HT-29 (cell line): ENCODE measurements around the gene PSME3. TPM values are rescaled to one million over a fixed set of nuclear protein-coding genes. Genes with fewer than 3 reads are reported as not detected.

Experiments used
- DNase-seq: peaks from one replicate; pipeline ENCODE4 v3.0.0-alpha.2; 2015; ENCODE audit warnings: low spot score
- total RNA-seq: library from RNA; depleted of rRNA; stranded (reverse); fragments of >200 nt; shearing (Covaris generic); gene quantifications from 2 replicates; pipeline ENCODE4 v1.2.3, GENCODE V29; 2014

The PSME3 gene
- total RNA-seq, 1 experiment from 2014 or later, result 96.8 TPM

DNA sequence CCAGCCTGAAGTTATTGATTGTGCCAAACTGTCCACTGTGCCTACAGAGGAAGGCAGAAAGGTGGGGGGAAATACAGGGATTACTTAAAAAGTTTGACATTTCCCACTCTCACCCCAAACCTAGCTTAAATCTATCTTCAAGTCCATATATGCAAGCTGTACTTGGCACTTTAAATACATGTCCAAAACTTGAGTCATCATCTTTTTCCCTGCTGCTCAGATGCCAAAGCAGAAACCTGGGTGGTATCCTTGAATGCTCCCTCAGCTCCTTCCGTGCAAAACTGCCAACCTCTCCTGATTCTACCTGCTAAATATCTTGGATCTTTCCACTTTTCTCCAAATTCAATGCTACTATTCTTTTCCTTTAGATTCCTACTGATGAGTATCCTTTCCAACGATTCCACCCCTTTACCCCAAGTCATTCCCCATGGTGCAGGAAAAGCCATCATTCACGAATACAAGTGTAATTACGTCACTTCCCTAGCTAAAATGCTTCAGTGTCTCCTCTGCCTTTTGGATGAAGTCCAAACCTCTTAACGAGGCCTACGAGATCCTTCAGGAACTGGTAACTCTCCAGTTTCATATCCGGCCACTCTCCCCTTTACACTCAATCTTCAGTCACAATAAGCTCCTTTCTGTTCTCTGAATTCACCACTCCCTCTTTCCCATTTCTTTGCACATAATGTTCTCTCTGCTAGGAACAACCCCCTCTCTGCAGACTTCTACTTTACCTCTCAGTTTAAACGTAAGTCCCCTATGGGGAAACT lies 18.4 kb upstream of the PSME3 start:
- DNase-seq, result no peak

DNA sequence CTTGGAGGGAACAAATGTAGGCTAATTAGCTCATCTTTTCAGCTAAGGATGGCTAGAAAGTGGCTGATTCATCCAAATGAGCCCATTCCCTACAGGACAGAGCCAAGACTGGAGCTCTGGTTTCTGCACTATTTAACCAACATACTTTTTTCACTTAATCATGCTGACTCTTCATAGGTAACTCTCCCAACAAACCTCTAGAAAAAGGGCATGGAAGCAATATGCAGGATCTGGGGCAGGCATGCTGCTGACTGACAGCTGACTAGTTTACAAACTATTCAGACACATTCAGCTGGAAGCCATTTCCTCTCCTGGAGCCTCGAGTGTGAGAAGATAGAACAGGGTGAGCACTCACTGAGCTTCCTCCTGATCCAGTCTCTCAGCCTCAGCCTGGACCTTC lies 15.3 kb upstream of the PSME3 start:
- no peak for DNase-seq

DNA sequence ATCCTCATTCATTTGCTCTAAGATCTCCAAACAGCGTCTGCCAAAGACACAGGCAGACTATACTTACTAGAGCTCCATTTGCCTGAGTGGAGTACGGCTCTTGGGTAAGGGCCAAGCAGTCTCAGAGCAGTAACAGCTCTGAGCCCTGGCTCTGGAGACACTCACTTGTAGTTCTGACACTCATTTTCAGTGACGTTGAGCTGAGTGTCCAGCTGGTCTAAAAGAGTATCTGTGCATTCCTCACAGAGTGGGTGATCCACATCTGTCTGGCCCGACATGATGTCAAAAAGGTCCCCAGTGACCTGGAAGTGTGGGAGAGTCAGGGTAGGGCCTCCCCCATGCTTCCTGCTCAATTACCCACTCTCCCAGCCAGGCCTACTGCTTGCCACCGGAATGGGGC lies 14.8 kb upstream of the PSME3 start:
- DNase-seq, result no peak

DNA sequence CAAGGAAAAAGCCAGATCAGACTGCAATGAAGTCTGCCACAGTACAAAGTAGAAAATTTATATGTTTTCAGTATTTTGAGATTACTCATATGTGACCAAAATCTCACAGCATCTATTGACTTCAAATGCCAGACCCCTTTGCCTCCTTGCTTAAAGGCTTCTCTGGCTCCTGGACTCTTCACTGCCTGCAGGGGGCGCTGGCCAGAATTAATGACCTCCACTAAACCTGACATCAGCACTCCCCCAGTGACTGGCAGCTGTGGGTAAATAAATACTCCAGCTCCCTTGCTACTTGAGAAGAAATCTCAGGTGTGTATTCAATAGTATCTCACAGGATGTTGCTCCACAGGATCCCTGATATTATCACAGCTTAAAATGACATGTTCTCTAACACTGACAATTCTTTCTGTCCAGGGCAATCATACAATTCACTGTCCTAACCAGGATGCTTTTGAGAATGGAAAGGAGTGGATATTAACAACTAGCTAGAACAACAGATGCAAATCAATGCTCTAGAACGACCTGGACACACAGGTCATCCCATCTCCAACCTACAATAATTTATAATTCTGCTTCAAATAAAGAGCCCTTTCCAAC lies 13.2 kb upstream of the PSME3 start:
- peak; percentile 78 for DNase-seq

DNA sequence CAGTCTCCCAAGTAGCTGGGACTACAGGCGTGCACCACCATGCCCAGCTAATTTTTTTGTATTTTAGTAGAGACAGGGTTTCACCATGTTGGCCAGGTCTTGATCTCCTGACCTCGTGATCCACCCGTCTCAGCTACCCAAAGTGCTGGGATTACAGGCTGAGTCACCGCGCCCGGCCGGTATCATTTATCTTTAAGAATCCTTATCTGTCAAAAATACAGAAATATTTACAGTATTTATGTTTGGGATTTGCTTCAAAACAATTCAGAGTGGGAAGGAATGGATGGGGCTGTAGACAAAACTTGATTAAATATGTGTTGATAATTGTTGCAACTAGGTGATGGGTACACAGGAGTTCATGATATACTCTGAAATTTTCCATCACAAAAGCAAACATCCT lies 12.0 kb upstream of the PSME3 start:
- DNase-seq, result no peak

DNA sequence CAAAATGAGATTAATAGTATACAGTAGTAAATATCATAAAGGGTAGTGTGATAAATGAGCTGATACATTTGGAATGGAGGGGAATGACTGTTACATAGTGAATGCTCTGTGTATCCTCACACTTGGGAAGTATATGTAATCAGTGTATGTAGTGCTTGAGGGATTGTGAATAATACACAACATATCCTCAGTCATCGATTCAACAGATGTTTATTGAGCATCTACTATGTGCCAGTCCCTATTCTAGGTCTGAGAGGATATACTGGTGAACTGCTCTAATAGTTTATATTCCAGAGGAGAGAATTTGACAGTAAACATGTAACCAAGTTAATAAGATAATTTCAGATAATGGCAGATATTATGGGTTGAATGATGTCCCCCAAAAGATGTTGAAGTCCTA lies 5.7 kb upstream of the PSME3 start:
- DNase-seq, result no peak

DNA sequence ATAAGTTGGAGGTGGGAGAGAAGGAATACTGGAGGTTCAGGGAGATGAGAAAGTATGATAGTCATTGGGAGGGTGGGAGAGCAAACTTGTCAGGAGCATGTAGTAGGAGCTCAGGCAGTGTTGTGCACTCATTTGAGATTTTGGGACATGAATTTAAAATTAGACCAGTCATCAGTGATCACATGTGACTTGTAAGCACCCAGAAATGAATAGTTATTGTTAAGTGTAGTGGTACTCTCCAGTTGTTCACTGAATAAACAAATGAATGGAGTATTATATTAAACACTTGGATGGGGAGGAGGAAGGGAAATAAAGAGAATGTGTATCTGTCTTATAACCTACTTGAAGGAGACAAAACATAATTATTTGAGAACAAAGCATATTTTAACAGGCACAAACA lies 2.2 kb upstream of the PSME3 start:
- no peak for DNase-seq

DNA sequence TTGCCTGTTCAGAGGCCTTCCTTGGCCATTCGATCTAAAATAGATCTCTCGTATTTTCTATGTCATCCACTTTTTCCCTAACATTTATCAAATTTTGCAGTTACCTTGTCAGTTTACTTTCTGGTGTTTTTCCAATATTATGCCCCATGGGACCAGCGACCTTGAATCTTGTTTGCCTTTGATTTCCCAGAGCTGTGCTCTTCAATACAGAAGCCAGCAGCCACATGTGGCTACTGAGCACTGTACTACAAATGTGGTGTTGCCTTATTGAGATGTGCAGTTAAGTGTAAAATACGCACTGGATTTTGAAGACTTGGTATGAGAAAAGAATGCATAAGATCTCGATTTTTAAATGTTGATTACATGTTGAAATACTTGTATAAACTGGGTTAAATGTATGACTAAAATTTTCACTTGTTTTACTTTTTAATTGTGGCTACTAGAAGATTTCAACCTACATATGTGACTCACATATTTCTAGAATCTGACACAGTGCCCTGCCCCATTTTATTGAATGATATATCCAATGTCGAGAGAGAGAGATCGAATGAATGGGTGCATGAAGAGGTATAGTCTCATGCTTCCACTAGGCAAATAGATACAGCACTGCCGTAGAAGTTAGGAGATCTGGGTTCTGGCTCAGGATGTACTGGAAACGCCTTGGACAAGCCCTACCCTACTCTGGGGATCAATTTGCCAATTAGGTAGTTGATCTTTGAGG lies 824 bp upstream of the PSME3 start:
- no peak for DNase-seq

DNA sequence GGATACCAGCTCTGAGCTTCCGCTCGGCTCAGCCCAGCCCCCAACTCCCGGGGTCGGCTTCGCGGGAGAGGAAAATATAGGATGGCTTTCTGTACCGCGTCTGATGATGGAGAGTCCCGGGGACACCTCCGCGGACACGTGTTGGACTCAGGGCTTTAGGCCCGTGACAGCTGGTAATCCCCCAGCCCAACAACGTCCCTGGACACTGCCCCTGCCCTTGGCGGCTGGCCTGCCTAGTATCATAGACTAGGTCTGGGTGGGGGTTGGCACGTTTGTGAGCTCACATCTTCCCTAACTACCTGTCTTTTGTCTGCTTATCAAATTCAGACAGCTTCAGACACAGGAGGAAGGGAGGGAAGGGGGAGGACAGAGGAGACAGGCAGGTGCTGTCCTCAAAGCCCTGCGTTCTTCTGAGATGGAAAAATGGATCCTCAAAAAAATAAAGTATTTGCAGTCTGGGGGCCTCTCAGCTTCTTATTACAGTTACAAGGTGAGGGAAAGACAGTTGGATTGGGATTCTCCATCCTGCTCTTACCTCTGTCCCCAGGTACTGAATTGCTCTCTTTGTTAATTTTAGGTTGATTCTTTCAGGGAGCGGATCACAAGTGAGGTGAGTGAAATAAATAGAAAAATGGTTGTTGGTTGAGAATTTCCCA lies 698 bp downstream of the PSME3 start:
- DNase-seq, result no peak

DNA sequence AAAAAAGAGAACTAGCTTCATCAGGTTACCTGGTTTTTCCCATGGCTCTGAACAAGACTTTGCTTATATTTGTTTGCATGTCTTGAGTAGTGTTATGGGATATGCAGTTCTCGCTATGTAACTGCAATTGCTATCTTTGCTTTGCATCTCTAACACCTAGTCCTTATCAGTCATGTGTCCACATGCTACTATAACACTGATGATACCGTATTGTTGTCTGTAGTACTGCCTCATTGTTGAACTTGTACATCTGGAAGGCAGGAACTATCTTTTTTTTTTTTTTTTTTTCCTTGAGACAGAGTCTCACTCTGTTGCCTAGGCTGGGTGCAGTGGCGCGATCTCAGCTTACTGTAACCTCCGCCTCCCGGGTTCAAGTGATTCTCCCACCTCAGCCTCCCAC lies 2.5 kb downstream of the PSME3 start:
- DNase-seq, result no peak

DNA sequence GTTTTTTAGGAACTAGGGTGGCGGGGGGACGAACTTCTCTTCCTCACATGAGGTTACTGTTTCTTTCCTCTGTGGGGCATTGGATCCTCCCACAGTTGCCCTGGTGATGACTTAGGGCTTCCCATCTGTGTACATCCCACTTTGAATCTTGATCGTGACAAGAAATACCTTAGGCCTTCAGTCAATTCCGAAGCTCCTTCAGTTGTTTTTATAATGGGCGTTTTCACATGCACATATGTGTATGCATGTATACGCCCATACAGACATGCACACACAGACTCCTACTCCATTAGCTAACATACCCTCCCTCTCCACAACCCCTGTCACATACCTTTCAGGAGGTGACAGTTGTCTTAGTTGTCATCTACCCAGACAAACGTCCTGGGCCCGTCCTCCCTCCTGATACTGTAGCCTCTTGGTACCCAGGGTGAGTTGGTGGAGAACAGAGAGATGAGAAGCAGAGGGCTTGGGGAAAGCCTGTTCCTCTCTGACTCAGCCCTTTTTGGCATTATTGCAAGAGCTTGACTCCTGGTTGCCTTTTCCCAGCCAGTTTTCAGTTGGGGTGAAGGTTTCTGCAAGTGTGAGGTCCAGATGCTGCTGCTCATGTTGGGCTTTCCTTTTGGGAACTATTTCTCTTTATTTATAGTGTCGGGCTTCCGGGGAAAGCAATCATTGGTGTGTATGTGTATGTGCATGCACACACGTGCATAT lies 8.9 kb downstream of the PSME3 start:
- DNase-seq, result no peak

DNA sequence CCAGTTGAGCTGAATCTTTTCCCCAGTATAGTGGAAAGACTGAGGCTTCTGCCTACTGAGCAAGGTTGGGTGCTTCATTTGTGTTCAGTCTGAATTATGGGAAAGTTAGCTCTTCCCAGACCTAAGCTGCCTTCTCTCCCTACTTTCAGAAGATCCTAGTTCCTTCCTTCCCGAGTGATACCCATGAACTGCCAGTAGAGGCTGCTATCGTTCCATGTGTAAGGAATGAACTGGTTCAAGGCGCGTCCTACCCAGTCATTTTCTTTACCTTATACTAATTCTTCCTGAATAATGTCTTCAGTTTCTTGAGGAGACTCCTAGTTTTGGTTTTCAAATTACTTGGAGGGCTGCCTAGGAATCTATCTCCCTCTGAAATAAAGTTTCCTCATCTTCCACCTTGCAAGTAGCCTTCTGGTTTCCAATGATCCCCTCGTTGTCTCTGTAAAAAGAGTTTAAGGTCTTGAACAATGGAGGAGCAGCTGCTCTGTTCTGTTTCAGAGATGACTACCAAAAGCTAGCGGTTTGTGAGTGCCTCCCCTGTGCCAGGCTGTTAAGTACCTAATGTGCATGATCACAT lies 10.2 kb downstream of the PSME3 start:
- DNase-seq, result peak; percentile 80

DNA sequence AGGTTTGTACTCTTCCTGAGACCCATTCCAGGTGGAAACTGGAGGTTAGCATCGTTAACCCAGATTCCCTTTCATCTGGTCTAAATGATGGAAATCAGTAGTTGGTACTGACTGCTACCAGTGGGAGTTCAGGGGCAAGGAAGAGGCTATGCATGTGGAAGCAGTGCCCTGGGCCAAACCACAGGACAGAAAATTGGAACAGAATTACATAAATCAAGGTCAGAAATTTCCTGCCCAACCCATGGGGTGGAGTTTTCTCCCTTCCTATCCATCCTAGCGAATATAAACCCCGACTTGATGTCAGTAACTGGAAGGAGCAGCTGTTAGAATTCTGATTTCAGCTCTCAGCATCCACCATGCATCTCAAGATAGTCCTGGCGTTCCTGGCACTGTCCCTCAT lies 11.1 kb downstream of the PSME3 start, which contains the start of gene AOC2:
Gene AOC2, plus strand, starts transcription at position 310 of the 400 bp plus-strand sequence. Its CDS starts 47 bp downstream, at position 357.
- DNase-seq, result no peak

DNA sequence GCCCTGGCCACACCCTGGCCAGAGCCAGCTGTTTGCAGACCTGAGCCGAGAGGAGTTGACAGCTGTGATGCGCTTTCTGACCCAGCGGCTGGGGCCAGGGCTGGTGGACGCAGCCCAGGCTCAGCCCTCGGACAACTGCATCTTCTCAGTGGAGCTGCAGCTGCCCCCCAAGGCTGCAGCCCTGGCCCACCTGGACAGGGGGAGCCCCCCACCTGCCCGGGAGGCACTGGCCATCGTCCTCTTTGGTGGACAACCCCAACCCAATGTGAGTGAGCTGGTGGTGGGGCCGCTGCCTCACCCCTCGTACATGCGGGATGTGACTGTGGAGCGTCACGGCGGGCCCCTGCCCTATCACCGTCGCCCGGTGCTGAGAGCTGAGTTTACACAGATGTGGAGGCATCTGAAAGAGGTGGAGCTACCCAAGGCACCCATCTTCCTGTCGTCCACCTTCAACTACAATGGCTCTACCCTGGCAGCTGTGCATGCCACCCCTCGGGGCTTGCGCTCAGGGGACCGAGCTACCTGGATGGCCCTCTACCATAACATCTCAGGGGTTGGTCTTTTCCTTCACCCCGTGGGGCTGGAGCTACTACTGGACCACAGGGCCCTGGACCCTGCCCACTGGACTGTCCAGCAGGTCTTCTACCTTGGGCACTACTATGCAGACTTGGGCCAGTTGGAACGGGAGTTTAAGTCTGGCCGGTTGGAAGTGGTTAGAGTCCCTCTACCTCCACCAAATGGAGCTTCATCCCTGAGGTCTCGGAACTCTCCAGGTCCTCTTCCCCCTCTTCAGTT lies 11.8 kb downstream of the PSME3 start:
- no peak for DNase-seq

DNA sequence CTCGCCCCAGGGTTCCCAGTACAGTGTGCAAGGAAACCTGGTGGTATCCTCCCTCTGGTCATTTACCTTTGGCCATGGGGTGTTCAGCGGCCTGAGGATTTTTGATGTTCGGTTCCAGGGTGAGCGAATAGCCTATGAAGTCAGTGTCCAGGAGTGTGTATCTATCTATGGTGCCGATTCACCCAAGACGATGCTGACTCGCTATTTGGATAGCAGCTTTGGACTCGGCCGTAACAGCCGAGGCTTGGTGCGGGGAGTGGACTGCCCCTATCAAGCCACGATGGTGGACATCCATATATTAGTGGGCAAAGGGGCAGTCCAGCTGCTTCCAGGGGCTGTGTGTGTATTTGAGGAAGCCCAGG lies 12.3 kb downstream of the PSME3 start:
- DNase-seq, result no peak

DNA sequence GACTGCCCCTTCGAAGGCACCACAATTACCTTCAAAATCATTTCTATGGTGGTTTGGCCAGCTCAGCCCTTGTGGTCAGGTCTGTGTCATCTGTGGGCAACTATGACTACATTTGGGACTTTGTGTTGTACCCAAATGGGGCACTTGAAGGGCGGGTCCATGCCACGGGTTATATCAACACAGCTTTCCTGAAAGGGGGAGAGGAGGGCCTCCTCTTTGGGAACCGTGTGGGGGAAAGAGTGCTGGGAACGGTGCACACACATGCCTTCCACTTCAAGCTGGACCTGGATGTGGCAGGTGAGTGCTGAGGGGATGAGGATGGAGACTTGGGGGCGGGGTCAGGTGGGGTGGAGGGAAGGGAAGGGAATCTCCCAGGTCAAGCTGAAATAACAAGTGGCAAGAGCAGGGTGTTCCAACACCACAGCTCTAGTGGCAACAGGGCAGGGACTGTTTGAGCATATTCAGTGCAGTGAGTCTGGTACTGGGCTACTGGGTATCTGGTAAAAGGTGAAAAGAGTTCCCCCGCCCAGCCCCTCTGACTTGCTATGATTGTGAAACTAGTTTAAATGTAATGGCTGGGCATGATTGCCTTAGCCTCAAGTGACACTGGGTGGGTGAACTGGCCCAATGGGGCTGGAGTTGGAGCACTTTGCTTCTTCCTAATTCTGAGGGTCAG lies 12.9 kb downstream of the PSME3 start:
- DNase-seq, result no peak

DNA sequence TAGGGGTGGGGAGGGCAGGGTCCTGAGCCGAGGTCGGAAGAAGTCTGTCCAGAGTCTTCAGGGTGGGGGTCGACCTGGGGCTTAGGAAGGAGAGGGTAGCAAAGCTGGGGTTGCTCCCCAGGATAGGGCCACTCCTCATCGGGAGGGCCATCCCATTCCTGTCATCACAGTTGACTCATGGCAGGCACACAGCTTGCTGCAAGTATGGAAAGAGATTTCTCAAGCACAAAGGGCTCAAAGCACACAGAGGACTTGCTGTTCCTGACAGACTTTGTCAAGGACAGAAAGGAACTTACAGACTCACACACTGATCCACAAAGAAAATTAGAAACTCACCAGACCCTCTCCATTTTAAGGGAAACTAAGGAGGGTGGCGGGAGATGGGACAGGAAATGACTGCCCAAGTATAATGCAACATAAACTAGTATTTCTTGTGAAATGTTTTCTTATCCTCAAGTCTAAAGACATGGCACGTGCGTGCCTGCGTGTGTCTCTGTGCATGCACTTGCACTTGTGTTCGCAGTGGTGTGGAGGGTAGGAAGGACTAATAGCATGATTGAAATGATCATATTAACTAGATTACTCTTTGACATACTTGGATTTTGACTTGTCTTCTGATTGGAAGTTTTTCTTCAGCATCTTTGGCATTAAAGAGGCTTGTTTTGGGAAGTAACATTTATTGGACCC lies 13.5 kb downstream of the PSME3 start:
- DNase-seq, result no peak

DNA sequence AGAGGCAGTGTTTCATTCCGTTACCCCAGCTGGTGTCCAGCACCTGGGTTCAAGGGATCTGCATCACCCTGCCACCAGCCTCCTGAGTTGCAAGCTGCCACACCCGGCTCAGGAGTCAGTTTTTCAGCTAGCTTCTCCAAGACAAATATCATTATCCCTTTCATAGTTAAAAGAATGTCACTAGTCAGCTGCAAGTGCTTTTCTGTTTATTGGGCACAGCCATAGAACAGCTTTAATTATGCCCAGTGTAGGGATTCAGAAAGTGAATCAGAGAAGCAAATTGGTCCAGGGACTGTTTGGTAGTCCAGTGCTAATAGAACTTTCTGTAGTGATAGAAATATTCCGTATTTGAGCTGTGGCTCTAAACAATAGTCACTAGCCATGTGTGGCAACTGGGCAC lies 14.9 kb downstream of the PSME3 start:
- DNase-seq, result no peak

DNA sequence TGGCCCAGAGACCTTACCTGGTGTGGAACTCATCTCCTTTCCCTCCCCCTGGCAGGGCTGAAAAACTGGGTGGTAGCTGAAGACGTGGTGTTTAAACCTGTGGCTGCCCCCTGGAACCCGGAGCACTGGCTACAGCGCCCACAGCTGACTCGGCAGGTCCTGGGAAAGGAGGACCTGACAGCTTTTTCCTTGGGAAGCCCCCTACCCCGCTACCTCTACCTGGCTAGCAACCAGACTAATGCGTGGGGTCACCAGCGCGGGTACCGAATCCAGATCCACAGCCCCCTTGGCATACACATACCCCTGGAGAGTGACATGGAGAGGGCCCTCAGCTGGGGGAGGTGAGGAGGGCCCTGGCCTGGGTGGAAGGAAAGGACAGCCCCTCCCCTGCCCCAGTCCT lies 15.8 kb downstream of the PSME3 start:
- DNase-seq, result no peak
